GM23338 (cell line): Measurements from ENCODE around the gene SUCNR1. TPM values are rescaled to one million over a fixed set of nuclear protein-coding genes. Genes with fewer than 3 reads are reported as not detected.

ENCODE experiments used
- ATAC-seq: fragments of 200-7000 bp; cut with Tn5 transposase; 3 replicates; pipeline ENCODE4 v1.9.1; 2020
- DNase-seq: peaks from one replicate; pipeline ENCODE4 v3.0.0-alpha.2; 2015; ENCODE audit warnings: low spot score
- H2AFZ ChIP-seq: fragments of 200-600 bp; sonication (generic); 2 replicates; pipeline ENCODE4 v1.8.0; 2016; ENCODE audit warnings: antibody characterized with exemption, mild to moderate bottlenecking, moderate library complexity
- H3F3A ChIP-seq: fragments of 200-600 bp; sonication (generic); replicated peaks from 2 replicates; pipeline ENCODE4 v1.8.0; 2017; ENCODE audit warnings: antibody characterized with exemption, mixed run types, low read depth
- H3K27ac ChIP-seq: fragments of 200-600 bp; sonication (generic); 2 replicates; pipeline ENCODE4 v1.6.1; 2016; ENCODE audit warnings: low read depth
- H3K27me3 ChIP-seq: fragments of 200-600 bp; sonication (generic); 2 replicates; pipeline ENCODE4 v1.8.0; 2016; ENCODE audit warnings: mild to moderate bottlenecking, mixed run types, moderate library complexity; ENCODE audit not compliant: insufficient read depth
- H3K36me3 ChIP-seq: fragments of 200-600 bp; sonication (generic); 2 replicates; pipeline ENCODE4 v1.8.0; 2016; ENCODE audit warnings: mild to moderate bottlenecking; ENCODE audit not compliant: insufficient read depth
- H3K4me1 ChIP-seq: fragments of 200-600 bp; sonication (generic); 2 replicates; pipeline ENCODE4 v1.8.0; 2016; ENCODE audit warnings: mild to moderate bottlenecking, moderate library complexity; ENCODE audit not compliant: insufficient read depth
- H3K4me2 ChIP-seq: fragments of 200-600 bp; sonication (generic); 2 replicates; pipeline ENCODE4 v1.7.1; 2017; ENCODE audit warnings: mixed run types
- H3K4me3 ChIP-seq: fragments of 200-600 bp; sonication (generic); 2 replicates; pipeline ENCODE4 v1.6.1; 2016; ENCODE audit warnings: mixed run types
- H3K79me2 ChIP-seq: fragments of 200-600 bp; sonication (generic); replicated peaks from 2 replicates; pipeline ENCODE4 v1.8.0; 2017; ENCODE audit warnings: mild to moderate bottlenecking; ENCODE audit not compliant: insufficient read depth
- H3K9me2 ChIP-seq: fragments of 200-600 bp; sonication (generic); 2 replicates; pipeline ENCODE4 v1.8.0; 2017; ENCODE audit not compliant: insufficient read depth
- H4K20me1 ChIP-seq: fragments of 200-600 bp; sonication (generic); replicated peaks from 2 replicates; pipeline ENCODE4 v1.8.0; 2017; ENCODE audit warnings: mild to moderate bottlenecking; ENCODE audit not compliant: insufficient read depth
- H3K27ac Mint-ChIP-seq: 2 replicates; pipeline ENCODE4 v1.8.0; 2020; ENCODE audit warnings: inconsistent platforms, mild to moderate bottlenecking, moderate library complexity, mixed read lengths
- H3K27me3 Mint-ChIP-seq: 3 replicates; pipeline ENCODE4 v1.8.0; 2022; ENCODE audit warnings: low read depth, mild to moderate bottlenecking, moderate library complexity, mixed read lengths, inconsistent platforms; ENCODE audit not compliant: insufficient read depth, poor library complexity
- H3K36me3 Mint-ChIP-seq: 3 replicates; pipeline ENCODE4 v1.8.0; 2021; ENCODE audit warnings: low read depth, mild to moderate bottlenecking, inconsistent platforms, moderate library complexity, mixed read lengths
- H3K4me1 Mint-ChIP-seq: 3 replicates; pipeline ENCODE4 v1.8.0; 2020; ENCODE audit warnings: mild to moderate bottlenecking, inconsistent platforms, mixed read lengths
- H3K4me3 Mint-ChIP-seq: 3 replicates; pipeline ENCODE4 v1.8.0; 2021; ENCODE audit warnings: moderate library complexity, mild to moderate bottlenecking, inconsistent platforms, mixed read lengths
- H3K9me3 Mint-ChIP-seq: 3 replicates; pipeline ENCODE4 v1.8.0; 2020; ENCODE audit warnings: moderate library complexity, mild to moderate bottlenecking, inconsistent platforms, mixed read lengths
- CREB1 ChIP-seq: fragments of 250-450 bp; sonication (Bioruptor Pico); IDR thresholded peaks from 2 replicates; pipeline ENCODE4 v1.5.0; 2020; ENCODE audit warnings: low read depth, mild to moderate bottlenecking, moderate library complexity
- EZH2 ChIP-seq: fragments of 200-600 bp; sonication (generic); IDR thresholded peaks from one replicate; pipeline ENCODE4 v1.8.0; 2017; ENCODE audit warnings: antibody characterized with exemption, mild to moderate bottlenecking, low read depth; ENCODE audit not compliant: unreplicated experiment
- EZH2phosphoT487 ChIP-seq: fragments of 200-600 bp; sonication (generic); IDR thresholded peaks from one replicate; pipeline ENCODE4 v1.8.1; 2018; ENCODE audit warnings: antibody characterized with exemption; ENCODE audit not compliant: unreplicated experiment
- JUNB ChIP-seq: IDR thresholded peaks from one replicate; pipeline ENCODE4 v1.6.1; 2016; ENCODE audit warnings: antibody characterized with exemption; ENCODE audit not compliant: unreplicated experiment
- NANOG ChIP-seq: IDR thresholded peaks from 2 replicates; pipeline ENCODE4 v1.6.1; 2016; ENCODE audit warnings: antibody characterized with exemption, borderline replicate concordance
- POLR2AphosphoS5 ChIP-seq: IDR thresholded peaks from 2 replicates; pipeline ENCODE4 v1.6.1; 2016; ENCODE audit warnings: antibody characterized with exemption, low read depth
- STAT1 ChIP-seq: IDR thresholded peaks from one replicate; pipeline ENCODE4 v1.6.1; 2016; ENCODE audit warnings: antibody characterized with exemption; ENCODE audit not compliant: unreplicated experiment
- ZNF114 ChIP-seq: fragments of 250-450 bp; sonication (Bioruptor Pico); IDR thresholded peaks from 2 replicates; pipeline ENCODE4 v1.5.0; 2020; ENCODE audit warnings: mild to moderate bottlenecking, moderate library complexity
- ZNF331 ChIP-seq: fragments of 250-450 bp; sonication (Bioruptor Pico); IDR thresholded peaks from 2 replicates; pipeline ENCODE4 v1.5.0; 2020; ENCODE audit warnings: low read depth, mild to moderate bottlenecking, moderate library complexity
- polyA plus RNA-seq: library from polyadenylated mRNA; unstranded; fragments of >200 nt; fragmentation: Nextera tagmentation; extraction: Ambion mirVana; gene quantifications from 2 replicates; pipeline ENCODE4 v1.2.1, GENCODE V29; 2016
- total RNA-seq: library from RNA; depleted of rRNA; stranded (reverse); fragments of >200 nt; shearing (Covaris generic); gene quantifications from 2 replicates; pipeline ENCODE4 v1.2.3, GENCODE V29; 2014
- TF ChIP-seq, protein P1 (sequence below): IDR thresholded peaks from one replicate; pipeline ENCODE4 v1.6.1; 2018; ENCODE audit warnings: antibody characterized with exemption; ENCODE audit not compliant: unreplicated experiment
- TF ChIP-seq, protein P2 (sequence below): fragments of 250-450 bp; sonication (Bioruptor Pico); IDR thresholded peaks from 2 replicates; pipeline ENCODE4 v1.5.0; 2020; ENCODE audit warnings: mild to moderate bottlenecking, moderate library complexity
- TF ChIP-seq, protein P3 (sequence below), 2 experiments: fragments of 200-600 bp in 1 of 2; sonication (generic) in 1 of 2; conservative IDR thresholded peaks; 2 replicates each; pipeline versions ENCODE4 v1.5.1 to v1.6.1; 2016 to 2017; ENCODE audit warnings: antibody characterized with exemption in 2 of 2, low read depth in 2 of 2, mild to moderate bottlenecking in 2 of 2, moderate library complexity in 1 of 2
- TF ChIP-seq, protein P4 (sequence below): IDR thresholded peaks from 2 replicates; pipeline ENCODE4 v1.6.1; 2016; ENCODE audit warnings: antibody characterized with exemption

Gene SUCNR1
- total and polyA plus RNA-seq, 2 experiments from 2014 or later, result not detected

DNA sequence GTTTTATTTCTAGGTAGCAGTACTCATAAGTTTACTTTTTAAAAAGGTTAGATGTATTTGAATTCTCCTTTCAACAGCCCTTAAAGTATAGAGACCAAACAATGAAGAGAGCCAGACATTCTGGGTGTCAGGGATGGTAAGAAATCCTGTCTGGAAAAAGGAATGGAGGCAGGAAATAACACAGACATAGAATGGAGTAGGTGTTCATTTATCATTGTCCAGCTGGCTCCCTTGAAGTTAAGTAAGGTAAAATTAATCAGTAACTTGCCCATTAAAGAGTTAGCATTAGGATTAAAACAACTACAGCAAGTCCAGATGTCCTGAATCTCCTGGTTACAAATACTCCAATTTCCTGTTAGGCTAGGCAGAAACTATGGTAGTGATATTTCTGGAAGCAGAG is 13.5 kb upstream of the SUCNR1 start:
- Mint-ChIP-seq H3K4me1 (no peaks in the 10 kb centered on the region), H3K4me3 (no peak overlapping the region), H3K9me3 (no peaks in the 10 kb centered on the region), H3K36me3 (no peaks in the 10 kb centered on the region), H3K27me3 (no peaks in the 10 kb centered on the region), H3K27ac (no peak overlapping the region)
- H3K4me1 ChIP-seq, result no peaks in the 10 kb centered on the region
- no peaks in the 10 kb centered on the region for H3K79me2 ChIP-seq
- no peaks in the 10 kb centered on the region for H3K36me3 ChIP-seq
- H3K27ac ChIP-seq, result no peak overlapping the region
- H3K27me3 ChIP-seq, result no peaks in the 10 kb centered on the region
- H3K4me3 ChIP-seq, result no peak overlapping the region
- H4K20me1 ChIP-seq, result no peaks in the 10 kb centered on the region
- TF ChIP-seq CREB1 (no peak), STAT1 (no peak), ZNF114 (CRISPR knock-in tag) (no peak), NANOG (no peak), POLR2AphosphoS5 (no peak), EZH2phosphoT487 (no peak), JUNB (no peak), EZH2 (no peak), ZNF331 (CRISPR knock-in tag) (no peak)
- TF ChIP-seq, protein P1, sequence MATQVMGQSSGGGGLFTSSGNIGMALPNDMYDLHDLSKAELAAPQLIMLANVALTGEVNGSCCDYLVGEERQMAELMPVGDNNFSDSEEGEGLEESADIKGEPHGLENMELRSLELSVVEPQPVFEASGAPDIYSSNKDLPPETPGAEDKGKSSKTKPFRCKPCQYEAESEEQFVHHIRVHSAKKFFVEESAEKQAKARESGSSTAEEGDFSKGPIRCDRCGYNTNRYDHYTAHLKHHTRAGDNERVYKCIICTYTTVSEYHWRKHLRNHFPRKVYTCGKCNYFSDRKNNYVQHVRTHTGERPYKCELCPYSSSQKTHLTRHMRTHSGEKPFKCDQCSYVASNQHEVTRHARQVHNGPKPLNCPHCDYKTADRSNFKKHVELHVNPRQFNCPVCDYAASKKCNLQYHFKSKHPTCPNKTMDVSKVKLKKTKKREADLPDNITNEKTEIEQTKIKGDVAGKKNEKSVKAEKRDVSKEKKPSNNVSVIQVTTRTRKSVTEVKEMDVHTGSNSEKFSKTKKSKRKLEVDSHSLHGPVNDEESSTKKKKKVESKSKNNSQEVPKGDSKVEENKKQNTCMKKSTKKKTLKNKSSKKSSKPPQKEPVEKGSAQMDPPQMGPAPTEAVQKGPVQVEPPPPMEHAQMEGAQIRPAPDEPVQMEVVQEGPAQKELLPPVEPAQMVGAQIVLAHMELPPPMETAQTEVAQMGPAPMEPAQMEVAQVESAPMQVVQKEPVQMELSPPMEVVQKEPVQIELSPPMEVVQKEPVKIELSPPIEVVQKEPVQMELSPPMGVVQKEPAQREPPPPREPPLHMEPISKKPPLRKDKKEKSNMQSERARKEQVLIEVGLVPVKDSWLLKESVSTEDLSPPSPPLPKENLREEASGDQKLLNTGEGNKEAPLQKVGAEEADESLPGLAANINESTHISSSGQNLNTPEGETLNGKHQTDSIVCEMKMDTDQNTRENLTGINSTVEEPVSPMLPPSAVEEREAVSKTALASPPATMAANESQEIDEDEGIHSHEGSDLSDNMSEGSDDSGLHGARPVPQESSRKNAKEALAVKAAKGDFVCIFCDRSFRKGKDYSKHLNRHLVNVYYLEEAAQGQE, result no peak
- TF ChIP-seq, protein P2, sequence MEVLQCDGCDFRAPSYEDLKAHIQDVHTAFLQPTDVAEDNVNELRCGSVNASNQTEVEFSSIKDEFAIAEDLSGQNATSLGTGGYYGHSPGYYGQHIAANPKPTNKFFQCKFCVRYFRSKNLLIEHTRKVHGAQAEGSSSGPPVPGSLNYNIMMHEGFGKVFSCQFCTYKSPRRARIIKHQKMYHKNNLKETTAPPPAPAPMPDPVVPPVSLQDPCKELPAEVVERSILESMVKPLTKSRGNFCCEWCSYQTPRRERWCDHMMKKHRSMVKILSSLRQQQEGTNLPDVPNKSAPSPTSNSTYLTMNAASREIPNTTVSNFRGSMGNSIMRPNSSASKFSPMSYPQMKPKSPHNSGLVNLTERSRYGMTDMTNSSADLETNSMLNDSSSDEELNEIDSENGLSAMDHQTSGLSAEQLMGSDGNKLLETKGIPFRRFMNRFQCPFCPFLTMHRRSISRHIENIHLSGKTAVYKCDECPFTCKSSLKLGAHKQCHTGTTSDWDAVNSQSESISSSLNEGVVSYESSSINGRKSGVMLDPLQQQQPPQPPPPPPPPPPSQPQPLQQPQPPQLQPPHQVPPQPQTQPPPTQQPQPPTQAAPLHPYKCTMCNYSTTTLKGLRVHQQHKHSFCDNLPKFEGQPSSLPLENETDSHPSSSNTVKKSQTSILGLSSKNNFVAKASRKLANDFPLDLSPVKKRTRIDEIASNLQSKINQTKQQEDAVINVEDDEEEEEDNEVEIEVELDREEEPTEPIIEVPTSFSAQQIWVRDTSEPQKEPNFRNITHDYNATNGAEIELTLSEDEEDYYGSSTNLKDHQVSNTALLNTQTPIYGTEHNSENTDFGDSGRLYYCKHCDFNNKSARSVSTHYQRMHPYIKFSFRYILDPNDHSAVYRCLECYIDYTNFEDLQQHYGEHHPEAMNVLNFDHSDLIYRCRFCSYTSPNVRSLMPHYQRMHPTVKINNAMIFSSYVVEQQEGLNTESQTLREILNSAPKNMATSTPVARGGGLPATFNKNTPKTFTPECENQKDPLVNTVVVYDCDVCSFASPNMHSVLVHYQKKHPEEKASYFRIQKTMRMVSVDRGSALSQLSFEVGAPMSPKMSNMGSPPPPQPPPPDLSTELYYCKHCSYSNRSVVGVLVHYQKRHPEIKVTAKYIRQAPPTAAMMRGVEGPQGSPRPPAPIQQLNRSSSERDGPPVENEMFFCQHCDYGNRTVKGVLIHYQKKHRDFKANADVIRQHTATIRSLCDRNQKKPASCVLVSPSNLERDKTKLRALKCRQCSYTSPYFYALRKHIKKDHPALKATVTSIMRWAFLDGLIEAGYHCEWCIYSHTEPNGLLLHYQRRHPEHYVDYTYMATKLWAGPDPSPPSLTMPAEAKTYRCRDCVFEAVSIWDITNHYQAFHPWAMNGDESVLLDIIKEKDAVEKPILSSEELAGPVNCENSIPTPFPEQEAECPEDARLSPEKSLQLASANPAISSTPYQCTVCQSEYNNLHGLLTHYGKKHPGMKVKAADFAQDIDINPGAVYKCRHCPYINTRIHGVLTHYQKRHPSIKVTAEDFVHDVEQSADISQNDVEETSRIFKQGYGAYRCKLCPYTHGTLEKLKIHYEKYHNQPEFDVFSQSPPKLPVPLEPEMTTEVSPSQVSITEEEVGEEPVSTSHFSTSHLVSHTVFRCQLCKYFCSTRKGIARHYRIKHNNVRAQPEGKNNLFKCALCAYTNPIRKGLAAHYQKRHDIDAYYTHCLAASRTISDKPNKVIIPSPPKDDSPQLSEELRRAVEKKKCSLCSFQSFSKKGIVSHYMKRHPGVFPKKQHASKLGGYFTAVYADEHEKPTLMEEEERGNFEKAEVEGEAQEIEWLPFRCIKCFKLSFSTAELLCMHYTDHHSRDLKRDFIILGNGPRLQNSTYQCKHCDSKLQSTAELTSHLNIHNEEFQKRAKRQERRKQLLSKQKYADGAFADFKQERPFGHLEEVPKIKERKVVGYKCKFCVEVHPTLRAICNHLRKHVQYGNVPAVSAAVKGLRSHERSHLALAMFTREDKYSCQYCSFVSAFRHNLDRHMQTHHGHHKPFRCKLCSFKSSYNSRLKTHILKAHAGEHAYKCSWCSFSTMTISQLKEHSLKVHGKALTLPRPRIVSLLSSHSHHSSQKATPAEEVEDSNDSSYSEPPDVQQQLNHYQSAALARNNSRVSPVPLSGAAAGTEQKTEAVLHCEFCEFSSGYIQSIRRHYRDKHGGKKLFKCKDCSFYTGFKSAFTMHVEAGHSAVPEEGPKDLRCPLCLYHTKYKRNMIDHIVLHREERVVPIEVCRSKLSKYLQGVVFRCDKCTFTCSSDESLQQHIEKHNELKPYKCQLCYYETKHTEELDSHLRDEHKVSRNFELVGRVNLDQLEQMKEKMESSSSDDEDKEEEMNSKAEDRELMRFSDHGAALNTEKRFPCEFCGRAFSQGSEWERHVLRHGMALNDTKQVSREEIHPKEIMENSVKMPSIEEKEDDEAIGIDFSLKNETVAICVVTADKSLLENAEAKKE, result no peak
- TF ChIP-seq, protein P3, sequence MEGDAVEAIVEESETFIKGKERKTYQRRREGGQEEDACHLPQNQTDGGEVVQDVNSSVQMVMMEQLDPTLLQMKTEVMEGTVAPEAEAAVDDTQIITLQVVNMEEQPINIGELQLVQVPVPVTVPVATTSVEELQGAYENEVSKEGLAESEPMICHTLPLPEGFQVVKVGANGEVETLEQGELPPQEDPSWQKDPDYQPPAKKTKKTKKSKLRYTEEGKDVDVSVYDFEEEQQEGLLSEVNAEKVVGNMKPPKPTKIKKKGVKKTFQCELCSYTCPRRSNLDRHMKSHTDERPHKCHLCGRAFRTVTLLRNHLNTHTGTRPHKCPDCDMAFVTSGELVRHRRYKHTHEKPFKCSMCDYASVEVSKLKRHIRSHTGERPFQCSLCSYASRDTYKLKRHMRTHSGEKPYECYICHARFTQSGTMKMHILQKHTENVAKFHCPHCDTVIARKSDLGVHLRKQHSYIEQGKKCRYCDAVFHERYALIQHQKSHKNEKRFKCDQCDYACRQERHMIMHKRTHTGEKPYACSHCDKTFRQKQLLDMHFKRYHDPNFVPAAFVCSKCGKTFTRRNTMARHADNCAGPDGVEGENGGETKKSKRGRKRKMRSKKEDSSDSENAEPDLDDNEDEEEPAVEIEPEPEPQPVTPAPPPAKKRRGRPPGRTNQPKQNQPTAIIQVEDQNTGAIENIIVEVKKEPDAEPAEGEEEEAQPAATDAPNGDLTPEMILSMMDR (conservative IDR thresholded peaks at IDR 0.05; ENCODE audit: low read depth in 2 of 2), result no peak
- TF ChIP-seq, protein P4, sequence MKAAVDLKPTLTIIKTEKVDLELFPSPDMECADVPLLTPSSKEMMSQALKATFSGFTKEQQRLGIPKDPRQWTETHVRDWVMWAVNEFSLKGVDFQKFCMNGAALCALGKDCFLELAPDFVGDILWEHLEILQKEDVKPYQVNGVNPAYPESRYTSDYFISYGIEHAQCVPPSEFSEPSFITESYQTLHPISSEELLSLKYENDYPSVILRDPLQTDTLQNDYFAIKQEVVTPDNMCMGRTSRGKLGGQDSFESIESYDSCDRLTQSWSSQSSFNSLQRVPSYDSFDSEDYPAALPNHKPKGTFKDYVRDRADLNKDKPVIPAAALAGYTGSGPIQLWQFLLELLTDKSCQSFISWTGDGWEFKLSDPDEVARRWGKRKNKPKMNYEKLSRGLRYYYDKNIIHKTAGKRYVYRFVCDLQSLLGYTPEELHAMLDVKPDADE, result no peak
- H2AFZ ChIP-seq, result no peak overlapping the region
- no peak overlapping the region for H3K4me2 ChIP-seq
- DNase-seq, result no peak
- no peak for ATAC-seq
- no peaks in the 10 kb centered on the region for H3K9me2 ChIP-seq
- no peaks in the 10 kb centered on the region for H3F3A ChIP-seq
